HepG2 (cell line): ENCODE results near the gene GGTA1. TPM values are rescaled to one million over a fixed set of nuclear protein-coding genes. Genes with fewer than 3 reads are reported as not detected.

Experiments used
- FOXA1 ChIP-seq, 2 experiments: fragments of 450-650 bp in 1 of 2; sonication (generic) in 1 of 2; formaldehyde crosslinking in 1 of 2; IDR thresholded peaks; 2 replicates each; pipeline versions ENCODE4 v1.4.0 to v1.6.1; 2016 to 2020; ENCODE audit warnings: missing genetic modification reagents in 1 of 2
- HDAC6 ChIP-seq: fragments of 200-600 bp; sonication (generic); IDR thresholded peaks from 2 replicates; pipeline ENCODE4 v1.7.0; 2017; ENCODE audit warnings: mild to moderate bottlenecking, antibody characterized with exemption, low read length, low read depth
- IRF2 ChIP-seq: IDR thresholded peaks from 2 replicates; pipeline ENCODE4 v1.6.1; 2018; ENCODE audit warnings: missing genetic modification reagents, missing compliant biosample characterization
- PHF5A ChIP-seq: IDR thresholded peaks from one replicate; pipeline ENCODE4 v1.6.1; 2018; ENCODE audit warnings: low read depth, missing genetic modification reagents; ENCODE audit not compliant: unreplicated experiment
- PHF8 ChIP-seq: sonication (generic); formaldehyde crosslinking; IDR thresholded peaks from 2 replicates; pipeline ENCODE4 v1.5.0; 2020; ENCODE audit warnings: missing genetic modification reagents
- SMC3 ChIP-seq: IDR thresholded peaks from 2 replicates; pipeline ENCODE4 v1.6.1; 2011; ENCODE audit warnings: low read length, improper control_type of control experiment
- ZNF562 ChIP-seq: sonication (generic); formaldehyde crosslinking; IDR thresholded peaks from 2 replicates; pipeline ENCODE4 v1.8.0; 2022; ENCODE audit warnings: missing genetic modification reagents, borderline replicate concordance
- ZNF674 ChIP-seq: sonication (generic); formaldehyde crosslinking; IDR thresholded peaks from 2 replicates; pipeline ENCODE4 v1.5.0; 2020; ENCODE audit warnings: low read depth, mild to moderate bottlenecking, missing genetic modification reagents
- ZNF746 ChIP-seq: sonication (generic); formaldehyde crosslinking; IDR thresholded peaks from 2 replicates; pipeline ENCODE4 v1.8.0; 2022; ENCODE audit warnings: mild to moderate bottlenecking, missing genetic modification reagents
- ZSCAN21 ChIP-seq: sonication (generic); formaldehyde crosslinking; IDR thresholded peaks from 2 replicates; pipeline ENCODE4 v1.8.0; 2022; ENCODE audit warnings: mild to moderate bottlenecking, missing genetic modification reagents, moderate library complexity, borderline replicate concordance
- polyA plus RNA-seq, 8 experiments: library from polyadenylated mRNA; depleted of rRNA in 3 of 8; stranded (reverse) in 7 of 8; unstranded in 1 of 8; fragments of >200 nt; fragmentation: Illumina TruSeq in 4 of 8; extraction: Trizol in 4 of 8; gene quantifications; 2 replicates each; pipeline versions ENCODE4 v1.2.1 to v1.2.3, GENCODE V29; 2011 to 2016; ENCODE audit warnings: low read depth in 4 of 8, missing spikeins in 1 of 8, mixed read lengths in 1 of 8; ENCODE audit not compliant: insufficient read depth in 1 of 8
- total RNA-seq, 5 experiments: library from RNA; depleted of rRNA; stranded (reverse); fragments of >200 nt; fragmentation: Illumina TruSeq; extraction: Trizol; gene quantifications; 2 replicates each; pipeline ENCODE4 v1.2.3, GENCODE V29; 2016; ENCODE audit warnings: low read depth in 1 of 5
- TF ChIP-seq, protein P1 (sequence below): sonication (generic); formaldehyde crosslinking; IDR thresholded peaks from 2 replicates; pipeline ENCODE4 v1.4.0; 2020; ENCODE audit warnings: mild to moderate bottlenecking, missing genetic modification reagents
- TF ChIP-seq, protein P2 (sequence below): IDR thresholded peaks from 2 replicates; pipeline ENCODE4 v1.6.1; 2012; ENCODE audit warnings: low read length, improper control_type of control experiment
- TF ChIP-seq, protein P3 (sequence below): sonication (generic); formaldehyde crosslinking; IDR thresholded peaks from 2 replicates; pipeline ENCODE4 v1.9.0; 2022; ENCODE audit warnings: missing genetic modification reagents, mild to moderate bottlenecking, borderline replicate concordance
- TF ChIP-seq, protein P4 (sequence below): sonication (generic); formaldehyde crosslinking; IDR thresholded peaks from 2 replicates; pipeline ENCODE4 v1.4.0; 2020; ENCODE audit warnings: missing genetic modification reagents
- TF ChIP-seq, protein P5 (sequence below): conservative IDR thresholded peaks from 2 replicates; pipeline ENCODE4 v1.6.1; 2018; ENCODE audit warnings: missing genetic modification reagents

The GGTA1 gene
- total and polyA plus RNA-seq, 2 of the 13 experiments (the other 11 are each of a cell fraction or from before 2014, with no cell fraction given): not detected

DNA sequence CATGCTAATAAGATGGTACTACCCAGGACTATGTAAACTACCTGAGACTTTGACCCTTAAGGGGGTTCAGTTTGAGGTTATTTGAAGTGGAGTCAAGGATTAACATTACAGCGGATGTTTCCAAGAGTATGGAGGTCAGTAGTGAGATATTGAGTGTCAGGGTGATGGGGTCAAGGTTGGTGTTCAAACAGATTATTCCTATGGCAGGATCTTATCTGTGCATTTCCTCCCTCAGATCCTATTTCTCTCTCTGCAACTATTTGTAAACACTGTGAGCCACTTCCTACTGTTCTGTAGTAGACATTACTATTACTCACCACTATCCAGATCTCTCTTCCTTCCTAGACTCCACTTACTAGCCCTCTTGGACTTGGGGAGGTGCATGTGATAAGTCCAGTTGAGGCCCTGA lies 75.6 kb downstream of the GGTA1 start (continued):
- TF ChIP-seq, protein P1, sequence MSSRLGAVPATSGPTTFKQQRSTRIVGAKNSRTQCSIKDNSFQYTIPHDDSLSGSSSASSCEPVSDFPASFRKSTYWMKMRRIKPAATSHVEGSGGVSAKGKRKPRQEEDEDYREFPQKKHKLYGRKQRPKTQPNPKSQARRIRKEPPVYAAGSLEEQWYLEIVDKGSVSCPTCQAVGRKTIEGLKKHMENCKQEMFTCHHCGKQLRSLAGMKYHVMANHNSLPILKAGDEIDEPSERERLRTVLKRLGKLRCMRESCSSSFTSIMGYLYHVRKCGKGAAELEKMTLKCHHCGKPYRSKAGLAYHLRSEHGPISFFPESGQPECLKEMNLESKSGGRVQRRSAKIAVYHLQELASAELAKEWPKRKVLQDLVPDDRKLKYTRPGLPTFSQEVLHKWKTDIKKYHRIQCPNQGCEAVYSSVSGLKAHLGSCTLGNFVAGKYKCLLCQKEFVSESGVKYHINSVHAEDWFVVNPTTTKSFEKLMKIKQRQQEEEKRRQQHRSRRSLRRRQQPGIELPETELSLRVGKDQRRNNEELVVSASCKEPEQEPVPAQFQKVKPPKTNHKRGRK: no peak
- TF ChIP-seq, protein P2, sequence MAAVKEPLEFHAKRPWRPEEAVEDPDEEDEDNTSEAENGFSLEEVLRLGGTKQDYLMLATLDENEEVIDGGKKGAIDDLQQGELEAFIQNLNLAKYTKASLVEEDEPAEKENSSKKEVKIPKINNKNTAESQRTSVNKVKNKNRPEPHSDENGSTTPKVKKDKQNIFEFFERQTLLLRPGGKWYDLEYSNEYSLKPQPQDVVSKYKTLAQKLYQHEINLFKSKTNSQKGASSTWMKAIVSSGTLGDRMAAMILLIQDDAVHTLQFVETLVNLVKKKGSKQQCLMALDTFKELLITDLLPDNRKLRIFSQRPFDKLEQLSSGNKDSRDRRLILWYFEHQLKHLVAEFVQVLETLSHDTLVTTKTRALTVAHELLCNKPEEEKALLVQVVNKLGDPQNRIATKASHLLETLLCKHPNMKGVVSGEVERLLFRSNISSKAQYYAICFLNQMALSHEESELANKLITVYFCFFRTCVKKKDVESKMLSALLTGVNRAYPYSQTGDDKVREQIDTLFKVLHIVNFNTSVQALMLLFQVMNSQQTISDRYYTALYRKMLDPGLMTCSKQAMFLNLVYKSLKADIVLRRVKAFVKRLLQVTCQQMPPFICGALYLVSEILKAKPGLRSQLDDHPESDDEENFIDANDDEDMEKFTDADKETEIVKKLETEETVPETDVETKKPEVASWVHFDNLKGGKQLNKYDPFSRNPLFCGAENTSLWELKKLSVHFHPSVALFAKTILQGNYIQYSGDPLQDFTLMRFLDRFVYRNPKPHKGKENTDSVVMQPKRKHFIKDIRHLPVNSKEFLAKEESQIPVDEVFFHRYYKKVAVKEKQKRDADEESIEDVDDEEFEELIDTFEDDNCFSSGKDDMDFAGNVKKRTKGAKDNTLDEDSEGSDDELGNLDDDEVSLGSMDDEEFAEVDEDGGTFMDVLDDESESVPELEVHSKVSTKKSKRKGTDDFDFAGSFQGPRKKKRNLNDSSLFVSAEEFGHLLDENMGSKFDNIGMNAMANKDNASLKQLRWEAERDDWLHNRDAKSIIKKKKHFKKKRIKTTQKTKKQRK: no peak
- no peak for TF ChIP-seq PHF8 (CRISPR knock-in tag)
- TF ChIP-seq, protein P3, sequence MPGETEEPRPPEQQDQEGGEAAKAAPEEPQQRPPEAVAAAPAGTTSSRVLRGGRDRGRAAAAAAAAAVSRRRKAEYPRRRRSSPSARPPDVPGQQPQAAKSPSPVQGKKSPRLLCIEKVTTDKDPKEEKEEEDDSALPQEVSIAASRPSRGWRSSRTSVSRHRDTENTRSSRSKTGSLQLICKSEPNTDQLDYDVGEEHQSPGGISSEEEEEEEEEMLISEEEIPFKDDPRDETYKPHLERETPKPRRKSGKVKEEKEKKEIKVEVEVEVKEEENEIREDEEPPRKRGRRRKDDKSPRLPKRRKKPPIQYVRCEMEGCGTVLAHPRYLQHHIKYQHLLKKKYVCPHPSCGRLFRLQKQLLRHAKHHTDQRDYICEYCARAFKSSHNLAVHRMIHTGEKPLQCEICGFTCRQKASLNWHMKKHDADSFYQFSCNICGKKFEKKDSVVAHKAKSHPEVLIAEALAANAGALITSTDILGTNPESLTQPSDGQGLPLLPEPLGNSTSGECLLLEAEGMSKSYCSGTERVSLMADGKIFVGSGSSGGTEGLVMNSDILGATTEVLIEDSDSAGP (CRISPR knock-in tag): no peak
- TF ChIP-seq, protein P4, sequence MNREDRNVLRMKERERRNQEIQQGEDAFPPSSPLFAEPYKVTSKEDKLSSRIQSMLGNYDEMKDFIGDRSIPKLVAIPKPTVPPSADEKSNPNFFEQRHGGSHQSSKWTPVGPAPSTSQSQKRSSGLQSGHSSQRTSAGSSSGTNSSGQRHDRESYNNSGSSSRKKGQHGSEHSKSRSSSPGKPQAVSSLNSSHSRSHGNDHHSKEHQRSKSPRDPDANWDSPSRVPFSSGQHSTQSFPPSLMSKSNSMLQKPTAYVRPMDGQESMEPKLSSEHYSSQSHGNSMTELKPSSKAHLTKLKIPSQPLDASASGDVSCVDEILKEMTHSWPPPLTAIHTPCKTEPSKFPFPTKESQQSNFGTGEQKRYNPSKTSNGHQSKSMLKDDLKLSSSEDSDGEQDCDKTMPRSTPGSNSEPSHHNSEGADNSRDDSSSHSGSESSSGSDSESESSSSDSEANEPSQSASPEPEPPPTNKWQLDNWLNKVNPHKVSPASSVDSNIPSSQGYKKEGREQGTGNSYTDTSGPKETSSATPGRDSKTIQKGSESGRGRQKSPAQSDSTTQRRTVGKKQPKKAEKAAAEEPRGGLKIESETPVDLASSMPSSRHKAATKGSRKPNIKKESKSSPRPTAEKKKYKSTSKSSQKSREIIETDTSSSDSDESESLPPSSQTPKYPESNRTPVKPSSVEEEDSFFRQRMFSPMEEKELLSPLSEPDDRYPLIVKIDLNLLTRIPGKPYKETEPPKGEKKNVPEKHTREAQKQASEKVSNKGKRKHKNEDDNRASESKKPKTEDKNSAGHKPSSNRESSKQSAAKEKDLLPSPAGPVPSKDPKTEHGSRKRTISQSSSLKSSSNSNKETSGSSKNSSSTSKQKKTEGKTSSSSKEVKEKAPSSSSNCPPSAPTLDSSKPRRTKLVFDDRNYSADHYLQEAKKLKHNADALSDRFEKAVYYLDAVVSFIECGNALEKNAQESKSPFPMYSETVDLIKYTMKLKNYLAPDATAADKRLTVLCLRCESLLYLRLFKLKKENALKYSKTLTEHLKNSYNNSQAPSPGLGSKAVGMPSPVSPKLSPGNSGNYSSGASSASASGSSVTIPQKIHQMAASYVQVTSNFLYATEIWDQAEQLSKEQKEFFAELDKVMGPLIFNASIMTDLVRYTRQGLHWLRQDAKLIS (CRISPR knock-in tag): no peak
- TF ChIP-seq ZSCAN21: no peak
- TF ChIP-seq SMC3: no peak
- TF ChIP-seq, protein P5, sequence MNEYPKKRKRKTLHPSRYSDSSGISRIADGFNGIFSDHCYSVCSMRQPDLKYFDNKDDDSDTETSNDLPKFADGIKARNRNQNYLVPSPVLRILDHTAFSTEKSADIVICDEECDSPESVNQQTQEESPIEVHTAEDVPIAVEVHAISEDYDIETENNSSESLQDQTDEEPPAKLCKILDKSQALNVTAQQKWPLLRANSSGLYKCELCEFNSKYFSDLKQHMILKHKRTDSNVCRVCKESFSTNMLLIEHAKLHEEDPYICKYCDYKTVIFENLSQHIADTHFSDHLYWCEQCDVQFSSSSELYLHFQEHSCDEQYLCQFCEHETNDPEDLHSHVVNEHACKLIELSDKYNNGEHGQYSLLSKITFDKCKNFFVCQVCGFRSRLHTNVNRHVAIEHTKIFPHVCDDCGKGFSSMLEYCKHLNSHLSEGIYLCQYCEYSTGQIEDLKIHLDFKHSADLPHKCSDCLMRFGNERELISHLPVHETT (CRISPR knock-in tag): no peak
- TF ChIP-seq ZNF746 (CRISPR knock-in tag): no peak
- TF ChIP-seq ZNF674 (CRISPR knock-in tag): no peak
- no peak for TF ChIP-seq HDAC6
- TF ChIP-seq IRF2 (CRISPR knock-in tag): peak; percentile 74; the same call in 1 of the 2 replicates
- TF ChIP-seq FOXA1 (IDR thresholded peaks at IDR 0.05): no peak
- TF ChIP-seq FOXA1 (CRISPR knock-in tag; IDR thresholded peaks at IDR 0.05): peak; percentile 76
- TF ChIP-seq ZNF562: no peak
- TF ChIP-seq PHF5A (CRISPR knock-in tag): no peak
